GM10266 (cell line): ENCODE data around the gene SGF29.
A peak's percentile ranks its signal among the peaks of the same experiment; 100 is the strongest.
"Not testable (repeated sequence)": the region's sequence is repeated elsewhere in the genome, so short reads cannot be mapped to it uniquely, and the experiment has no call there.

Experiments
- DNase-seq: peaks from one replicate; pipeline ENCODE4 v3.0.0; 2012; ENCODE audit errors: extremely low spot score
- CTCF ChIP-seq: IDR thresholded peaks from 2 replicates; pipeline ENCODE4 v1.5.1; 2012; ENCODE audit warnings: mild to moderate bottlenecking, low read depth; ENCODE audit not compliant: control insufficient read depth, insufficient read depth; ENCODE audit errors: missing control alignments

The SGF29 gene

GRCh38 chr16:28592979-28593553 is 39.3 kb downstream of the SGF29 start:
- TF ChIP-seq CTCF, result no peak
- no peak for DNase-seq

DNA sequence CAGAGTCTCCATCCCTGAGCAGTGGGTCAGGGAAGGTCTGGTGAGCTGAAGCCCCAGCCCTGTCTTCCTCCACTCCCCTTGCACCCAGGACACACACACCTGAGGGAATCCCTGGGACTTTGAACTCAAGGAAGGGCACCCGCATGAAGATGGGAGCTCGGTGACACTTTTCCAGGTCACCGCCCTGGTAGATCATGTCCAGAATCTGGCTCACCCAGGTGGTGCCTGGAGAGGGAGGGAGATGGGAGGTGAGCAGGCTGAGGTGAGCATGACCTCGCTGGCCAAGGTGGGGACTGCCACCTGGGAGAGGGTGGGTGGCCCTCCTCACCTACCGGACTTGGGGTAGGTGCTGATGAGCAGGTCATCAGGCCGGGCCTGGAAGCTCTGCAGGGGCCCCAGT is 41.7 kb downstream of the SGF29 start:
- DNase-seq, result not testable (repeated sequence)

DNA sequence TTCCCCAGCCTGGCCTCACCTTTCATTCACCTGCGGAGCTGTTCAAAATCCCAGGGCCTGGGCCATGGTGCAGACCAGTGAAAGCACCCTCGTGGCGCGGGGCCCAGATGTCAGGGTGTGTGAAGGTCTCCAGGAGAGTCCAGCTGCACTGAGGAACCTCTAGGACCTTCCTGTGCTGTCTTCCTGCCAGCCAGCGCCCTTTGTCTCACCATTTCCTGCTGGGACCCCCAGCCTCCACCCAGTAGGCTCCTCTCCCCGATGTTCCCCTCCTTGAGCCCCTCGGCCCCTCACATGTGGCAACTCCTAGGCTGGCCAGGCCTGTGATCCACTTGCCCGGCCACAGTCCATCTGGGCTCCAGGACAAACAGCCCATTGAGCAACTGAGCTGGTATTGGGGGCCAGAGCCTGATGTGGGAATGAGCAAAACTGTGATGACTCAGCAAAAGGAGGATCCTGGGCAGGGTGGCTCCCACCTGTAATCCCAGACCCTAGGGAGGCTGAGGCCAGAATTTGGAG is 42.5 kb downstream of the SGF29 start:
- no peak for TF ChIP-seq CTCF
- DNase-seq, result no peak

GRCh38 chr16:28596840-28597691 is 43.3 kb downstream of the SGF29 start, which contains the start of gene SULT1A2:
Gene SULT1A2 (minus strand): TSS chr16:28597050. CDS start chr16:28595930, 1,120 bp downstream.
- no peak for TF ChIP-seq CTCF
- DNase-seq, result no peak

DNA sequence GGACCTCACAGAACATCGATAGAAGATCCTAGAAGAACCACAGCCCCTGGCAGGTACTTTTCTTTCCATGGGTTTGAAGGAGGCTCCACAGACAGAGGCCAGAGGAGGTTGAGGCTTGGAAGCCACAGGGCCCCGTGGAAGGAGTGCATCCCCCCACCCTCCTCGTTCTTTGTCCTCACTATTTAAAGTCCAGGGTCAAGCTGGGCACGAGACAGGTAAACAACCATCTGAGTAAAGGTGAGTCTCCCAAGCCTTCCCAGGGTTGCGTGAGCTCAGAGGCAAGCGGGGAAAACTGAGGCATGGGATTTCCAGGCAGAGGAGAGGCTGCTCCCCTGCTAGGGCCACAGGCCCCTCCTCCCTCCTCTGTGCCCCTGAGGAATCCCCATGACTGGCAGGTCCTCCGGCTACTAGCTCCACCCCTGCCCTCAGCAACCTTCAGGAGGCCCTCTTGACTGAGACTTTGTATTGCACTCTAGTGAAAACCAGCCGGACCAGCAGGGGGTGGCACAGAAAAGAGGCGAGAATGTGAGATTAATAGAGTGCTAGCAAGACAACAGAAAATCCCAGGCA is 44.1 kb downstream of the SGF29 start:
- DNase-seq, result peak; percentile 29
- TF ChIP-seq CTCF, result no peak

GRCh38 chr16:28599377-28600285 is 45.9 kb downstream of the SGF29 start:
- DNase-seq, result not testable (repeated sequence)

DNA sequence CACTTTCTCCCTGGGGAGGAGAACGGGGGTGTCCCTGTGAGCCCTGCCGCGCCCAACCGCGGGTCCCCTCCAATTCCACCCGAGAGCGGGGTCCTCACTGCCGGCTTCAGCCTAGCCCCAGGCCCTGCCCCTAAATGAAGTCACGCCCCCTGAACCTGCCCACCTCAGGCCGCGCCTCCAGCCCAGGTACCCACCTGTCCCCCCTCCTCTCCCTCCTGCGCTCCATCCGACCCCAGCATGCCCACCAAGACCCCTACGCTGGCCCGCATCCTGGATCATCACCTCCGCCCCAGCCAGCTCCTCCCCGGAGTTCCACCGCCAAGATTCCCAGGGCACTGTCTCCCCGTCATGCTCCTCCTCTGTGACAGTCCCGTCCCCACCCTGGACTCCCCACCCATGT is 47.2 kb downstream of the SGF29 start:
- not testable (repeated sequence) for DNase-seq

GRCh38 chr16:28601589-28601988 is 47.9 kb downstream of the SGF29 start:
- not testable (repeated sequence) for DNase-seq

GRCh38 chr16:28602062-28602461 is 48.3 kb downstream of the SGF29 start:
- DNase-seq, result not testable (repeated sequence)
